ENCODE measurements around the gene ARRDC1.
"Not testable (repeated sequence)": the region's sequence is repeated elsewhere in the genome, so short reads cannot be mapped to it uniquely, and the experiment has no call there.

The ARRDC1 gene

DNA sequence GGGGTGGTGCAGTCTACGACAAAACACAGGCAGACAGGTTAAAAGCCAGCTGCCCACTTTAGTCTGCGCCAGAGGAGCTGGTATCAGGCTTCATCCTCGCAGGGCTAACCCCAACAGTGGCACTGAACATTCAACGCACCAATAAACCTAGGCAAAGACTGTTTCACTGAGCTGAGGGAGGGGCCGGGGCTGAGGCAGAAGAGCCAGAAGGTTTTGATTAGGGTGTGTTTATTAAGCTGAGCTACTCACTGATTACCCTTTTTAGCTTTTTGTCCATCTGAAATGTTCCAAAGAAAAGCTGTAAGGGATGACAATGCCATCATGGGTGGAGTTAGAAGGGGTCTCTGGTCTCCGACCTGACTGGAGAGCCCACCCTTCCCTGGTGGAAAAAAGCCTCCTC is 16.6 kb upstream of the ARRDC1 start:
- DNase-seq (ENCODE audit: extremely low read depth, low read depth), result no peak
- TF ChIP-seq, protein P1, sequence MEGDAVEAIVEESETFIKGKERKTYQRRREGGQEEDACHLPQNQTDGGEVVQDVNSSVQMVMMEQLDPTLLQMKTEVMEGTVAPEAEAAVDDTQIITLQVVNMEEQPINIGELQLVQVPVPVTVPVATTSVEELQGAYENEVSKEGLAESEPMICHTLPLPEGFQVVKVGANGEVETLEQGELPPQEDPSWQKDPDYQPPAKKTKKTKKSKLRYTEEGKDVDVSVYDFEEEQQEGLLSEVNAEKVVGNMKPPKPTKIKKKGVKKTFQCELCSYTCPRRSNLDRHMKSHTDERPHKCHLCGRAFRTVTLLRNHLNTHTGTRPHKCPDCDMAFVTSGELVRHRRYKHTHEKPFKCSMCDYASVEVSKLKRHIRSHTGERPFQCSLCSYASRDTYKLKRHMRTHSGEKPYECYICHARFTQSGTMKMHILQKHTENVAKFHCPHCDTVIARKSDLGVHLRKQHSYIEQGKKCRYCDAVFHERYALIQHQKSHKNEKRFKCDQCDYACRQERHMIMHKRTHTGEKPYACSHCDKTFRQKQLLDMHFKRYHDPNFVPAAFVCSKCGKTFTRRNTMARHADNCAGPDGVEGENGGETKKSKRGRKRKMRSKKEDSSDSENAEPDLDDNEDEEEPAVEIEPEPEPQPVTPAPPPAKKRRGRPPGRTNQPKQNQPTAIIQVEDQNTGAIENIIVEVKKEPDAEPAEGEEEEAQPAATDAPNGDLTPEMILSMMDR (IDR thresholded peaks at IDR 0.05; ENCODE audit: low read depth, low read length), result no peak

DNA sequence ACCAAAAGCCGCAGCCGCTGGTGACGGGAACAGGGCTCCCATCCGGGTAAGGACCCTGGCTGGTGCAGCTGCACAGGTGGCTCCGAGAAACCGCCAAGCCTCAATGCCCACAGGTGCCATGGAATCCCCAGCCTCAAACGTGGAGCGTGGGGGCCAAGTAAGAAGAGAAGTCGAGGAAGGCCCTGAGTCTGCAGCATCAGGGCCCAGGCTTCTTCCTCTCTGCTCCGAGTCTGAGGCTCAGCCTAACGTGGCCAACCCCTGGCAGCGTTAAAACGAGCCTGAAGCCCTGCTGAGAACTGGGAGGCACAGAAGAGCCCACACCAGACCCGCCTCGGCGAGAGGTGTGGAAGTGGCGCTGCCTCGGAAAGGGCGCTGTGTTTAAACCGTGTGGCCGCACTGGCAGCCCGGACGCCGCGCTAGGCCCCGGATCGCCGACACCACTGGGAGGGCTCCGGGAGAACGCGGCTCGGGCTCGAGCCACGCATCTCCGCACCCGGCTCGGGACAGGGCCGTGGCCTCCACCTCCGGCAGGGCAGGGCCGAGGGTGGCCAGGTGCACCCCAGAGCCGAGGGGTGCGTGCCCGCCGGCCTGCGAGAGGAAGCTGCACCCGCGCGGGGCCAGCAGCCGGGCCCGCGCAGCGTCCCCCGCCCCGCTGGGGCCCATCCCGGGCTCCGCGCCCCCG is 15.9 kb upstream of the ARRDC1 start:
- no peak for DNase-seq (ENCODE audit: extremely low read depth, low read depth)
- TF ChIP-seq, protein P1 (IDR thresholded peaks at IDR 0.05; ENCODE audit: low read depth, low read length), result no peak

DNA sequence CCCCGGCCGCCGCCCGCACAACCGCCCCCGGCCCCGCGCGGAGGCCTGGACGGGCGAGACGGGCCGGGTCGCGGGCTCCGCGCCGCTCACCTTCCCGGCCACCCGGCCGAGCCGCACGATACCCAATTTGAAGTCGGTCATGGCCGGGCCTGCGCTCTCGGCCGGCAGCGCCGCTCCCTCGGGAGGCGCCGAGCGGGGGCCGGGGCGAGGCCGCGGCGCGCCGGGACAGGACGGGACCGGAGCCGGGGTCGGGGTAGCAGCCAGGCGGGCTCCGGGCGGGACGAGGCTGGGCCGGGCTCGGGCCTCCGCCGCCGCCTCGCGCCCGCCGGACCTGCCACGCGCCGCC is 15.4 kb upstream of the ARRDC1 start:
- DNase-seq (ENCODE audit: extremely low read depth, low read depth), result no peak
- TF ChIP-seq, protein P1 (IDR thresholded peaks at IDR 0.05; ENCODE audit: low read depth, low read length), result no peak

DNA sequence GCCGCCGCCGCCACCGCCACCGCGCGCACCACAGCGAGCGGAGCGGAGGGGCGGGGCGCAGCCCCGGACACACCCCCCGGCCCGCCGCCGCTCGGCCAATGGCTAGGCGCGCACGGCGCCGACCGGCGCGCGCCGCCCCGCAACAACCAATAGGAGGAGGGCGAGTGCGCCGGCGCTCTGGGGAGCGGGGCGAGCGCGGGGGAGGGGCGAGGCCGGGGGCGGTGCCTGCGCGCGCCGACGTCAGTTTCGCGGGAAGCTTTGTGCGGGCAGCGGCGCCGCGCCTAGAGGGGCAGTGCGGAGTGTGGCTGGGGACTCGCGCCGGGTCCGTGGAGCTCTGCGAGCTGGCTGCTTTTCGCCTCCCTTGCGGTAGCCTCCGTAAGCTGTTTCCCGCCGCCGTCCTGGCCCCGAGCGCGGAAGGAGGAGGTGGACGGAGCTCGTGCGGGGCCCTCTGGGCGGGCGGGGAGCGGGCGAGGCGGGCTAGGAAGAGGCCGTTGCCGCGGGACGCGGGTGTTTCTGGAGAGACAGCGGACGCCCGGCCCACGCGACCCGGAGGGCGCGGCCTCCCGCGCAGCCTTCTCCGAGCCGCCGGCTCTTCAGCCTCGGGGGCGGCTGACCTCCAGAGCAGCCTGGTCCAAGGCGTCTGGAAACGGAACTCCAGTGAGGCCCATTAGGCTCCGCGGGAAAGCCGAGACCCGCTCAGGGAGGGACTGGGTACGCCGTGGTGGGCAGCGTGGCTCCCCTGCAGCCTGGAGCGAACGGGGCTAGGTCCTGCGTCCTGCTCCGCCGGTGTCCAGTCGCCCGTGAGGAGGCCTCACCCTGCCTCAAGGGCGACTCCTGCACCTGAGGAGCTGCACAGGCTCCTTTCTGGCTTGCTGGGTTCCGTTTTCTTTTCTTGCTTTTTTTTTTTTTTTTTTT is 14.8 kb upstream of the ARRDC1 start, which contains the start of gene ZMYND19:
Gene ZMYND19 (minus strand): TSS at position 44 of the 915 bp plus-strand sequence. CDS start 249 bp downstream, outside the sequence.
- TF ChIP-seq, protein P1 (IDR thresholded peaks at IDR 0.05; ENCODE audit: low read depth, low read length), result no peak
- DNase-seq (ENCODE audit: extremely low read depth, low read depth), result peak; percentile 54

DNA sequence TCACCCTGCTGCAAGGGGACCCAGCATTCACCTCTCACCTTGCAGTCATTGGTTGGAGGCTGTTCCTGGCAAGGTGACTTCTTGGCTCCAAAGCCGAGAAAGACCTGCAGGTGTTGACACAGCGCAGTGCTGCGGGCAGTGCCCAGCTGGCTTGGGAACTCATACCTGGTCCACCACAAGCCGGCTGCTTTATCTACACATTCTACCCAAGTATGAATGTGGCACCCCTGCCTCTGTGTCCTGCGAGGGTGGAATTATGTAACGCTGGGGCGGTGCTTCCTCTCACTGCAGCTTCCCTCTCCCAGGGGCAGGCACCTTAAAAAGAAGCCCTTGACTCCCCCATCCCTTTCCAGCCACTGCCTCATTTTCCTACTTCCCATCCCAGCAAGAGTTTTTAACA is 12.7 kb upstream of the ARRDC1 start:
- TF ChIP-seq, protein P1 (IDR thresholded peaks at IDR 0.05; ENCODE audit: low read depth, low read length), result no peak
- no peak for DNase-seq (ENCODE audit: extremely low read depth, low read depth)

DNA sequence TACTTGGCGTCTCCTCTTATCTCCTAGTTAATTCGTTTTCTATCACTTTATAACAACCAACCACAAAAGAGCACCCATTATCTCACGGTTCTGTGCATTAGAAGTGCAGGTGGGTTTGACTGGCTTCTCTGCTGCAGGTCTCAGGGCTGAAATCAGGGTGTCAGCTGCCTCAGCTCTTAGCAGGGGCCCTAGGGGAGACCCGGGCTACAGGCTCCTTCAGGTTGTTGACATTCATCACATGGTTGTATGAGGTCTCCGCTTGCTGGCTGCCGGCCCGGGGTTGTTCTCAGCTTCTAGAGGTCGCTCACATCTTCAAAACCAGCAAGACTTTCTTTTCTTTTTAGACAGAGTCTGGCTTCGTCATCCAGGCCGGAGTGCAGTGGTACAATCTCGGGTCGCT is 12.3 kb upstream of the ARRDC1 start:
- DNase-seq (ENCODE audit: extremely low read depth, low read depth), result no peak
- TF ChIP-seq, protein P1 (IDR thresholded peaks at IDR 0.05; ENCODE audit: low read depth, low read length), result no peak

DNA sequence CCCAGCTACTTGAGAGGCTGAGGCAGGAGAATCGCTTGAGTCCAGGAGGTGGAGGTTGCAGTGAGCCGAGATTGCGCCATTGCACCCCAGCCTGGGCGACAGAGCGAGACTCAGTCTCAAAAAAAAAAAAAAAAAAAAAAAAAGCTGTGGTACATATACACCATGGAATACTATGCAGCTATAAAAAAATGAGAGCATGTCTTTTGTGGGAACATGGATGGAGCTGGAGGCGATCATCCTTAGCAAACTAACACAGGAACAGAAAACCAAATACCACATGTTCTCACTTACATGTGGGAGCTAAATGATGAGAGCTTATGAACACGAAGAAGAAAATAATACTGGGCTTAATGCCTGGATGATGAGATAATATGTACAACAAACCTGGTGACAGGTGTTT is 8.9 kb upstream of the ARRDC1 start:
- DNase-seq (ENCODE audit: extremely low read depth, low read depth), result not testable (repeated sequence)
